GM18517 (cell line): ENCODE data around the gene FOSL2.
A peak's percentile ranks its signal among the peaks of the same experiment; 100 is the strongest.
"Not testable (repeated sequence)": the region's sequence is repeated elsewhere in the genome, so short reads cannot be mapped to it uniquely, and the experiment has no call there.

Experiments used
- ATAC-seq: cut with Tn5 transposase; IDR thresholded peaks from one replicate; pipeline ENCODE4 v1.9.1; 2021; ENCODE audit warnings: mild to moderate bottlenecking, moderate library complexity; ENCODE audit not compliant: unreplicated experiment

The FOSL2 gene

GRCh38 chr2:28357055-28357454, 35.6 kb upstream of the FOSL2 start:
- no peak for ATAC-seq

- ATAC-seq: no peak
Observed at GRCh38 chr2:28357948-28358667, 34.5 kb upstream of the FOSL2 start.

- peak; percentile 8 for ATAC-seq
Observed at GRCh38 chr2:28358668-28359201, 33.9 kb upstream of the FOSL2 start.

- ATAC-seq: peak; percentile 81
Observed at GRCh38 chr2:28359222-28360057, 33.2 kb upstream of the FOSL2 start.

GRCh38 chr2:28360058-28360717, 32.5 kb upstream of the FOSL2 start:
- ATAC-seq: no peak

GRCh38 chr2:28360718-28361293, 31.9 kb upstream of the FOSL2 start:
- ATAC-seq: no peak

- no peak for ATAC-seq
Observed at GRCh38 chr2:28361991-28362710, 30.5 kb upstream of the FOSL2 start.

- no peak for ATAC-seq
Observed at GRCh38 chr2:28362991-28363521, 29.6 kb upstream of the FOSL2 start.

GRCh38 chr2:28363686-28364280, 28.9 kb upstream of the FOSL2 start:
- ATAC-seq: no peak

- no peak for ATAC-seq
Observed at GRCh38 chr2:28364610-28365009, 28.0 kb upstream of the FOSL2 start.

- ATAC-seq: no peak
Observed at GRCh38 chr2:28365158-28365557, 27.5 kb upstream of the FOSL2 start.

- no peak for ATAC-seq
Observed at GRCh38 chr2:28366149-28366495, 26.5 kb upstream of the FOSL2 start.

- no peak for ATAC-seq
Observed at GRCh38 chr2:28366496-28367282, 26.0 kb upstream of the FOSL2 start.

GRCh38 chr2:28367667-28368356, 24.8 kb upstream of the FOSL2 start:
- ATAC-seq: no peak

GRCh38 chr2:28368357-28368798, 24.3 kb upstream of the FOSL2 start:
- no peak for ATAC-seq

GRCh38 chr2:28369358-28369757, 23.3 kb upstream of the FOSL2 start:
- ATAC-seq: no peak

- ATAC-seq: no peak
Observed at GRCh38 chr2:28370354-28370753, 22.3 kb upstream of the FOSL2 start.

GRCh38 chr2:28371728-28372127, 20.9 kb upstream of the FOSL2 start:
- not testable (repeated sequence) for ATAC-seq
